Endodermal cell (in vitro differentiated cells): ENCODE data around the gene RBMS1. TPM values are rescaled to one million over a fixed set of nuclear protein-coding genes. Genes with fewer than 3 reads are reported as not detected.

Experiments used
- DNase-seq: peaks from one replicate; pipeline ENCODE4 v3.0.0-alpha.2; 2017
- H3K27ac ChIP-seq: 2 replicates; pipeline ENCODE4 v1.5.1; 2013; ENCODE audit warnings: mild to moderate bottlenecking, low read depth, low read length, moderate library complexity
- H3K27me3 ChIP-seq: 2 replicates; pipeline ENCODE4 v1.6.1; 2013; ENCODE audit warnings: mild to moderate bottlenecking, low read length, moderate library complexity; ENCODE audit not compliant: insufficient read depth, control insufficient read depth, poor library complexity, severe bottlenecking
- H3K36me3 ChIP-seq: 2 replicates; pipeline ENCODE4 v1.7.0; 2013; ENCODE audit warnings: mild to moderate bottlenecking, low read length, moderate library complexity; ENCODE audit not compliant: control insufficient read depth, insufficient read depth
- H3K4me1 ChIP-seq: one replicate; pipeline ENCODE4 v1.7.0; 2013; ENCODE audit warnings: low read length; ENCODE audit not compliant: control insufficient read depth, insufficient read depth
- H3K4me3 ChIP-seq: 2 replicates; pipeline ENCODE4 v1.5.1; 2013; ENCODE audit warnings: mild to moderate bottlenecking, low read length, moderate library complexity
- H3K9ac ChIP-seq: 2 replicates; pipeline ENCODE4 v1.6.1; 2013; ENCODE audit warnings: mild to moderate bottlenecking, low read length, moderate library complexity; ENCODE audit not compliant: poor library complexity, severe bottlenecking; ENCODE audit errors: extremely low read depth
- H3K9me3 ChIP-seq: 2 replicates; pipeline ENCODE4 v1.6.1; 2013; ENCODE audit warnings: mild to moderate bottlenecking, low read length, moderate library complexity; ENCODE audit not compliant: control insufficient read depth
- H3K27ac Mint-ChIP-seq: 2 replicates; pipeline ENCODE4 v1.8.0; 2020; ENCODE audit warnings: mixed read lengths
- H3K27me3 Mint-ChIP-seq: 2 replicates; pipeline ENCODE4 v1.8.0; 2021; ENCODE audit warnings: mild to moderate bottlenecking, mixed read lengths; ENCODE audit not compliant: insufficient read depth
- H3K36me3 Mint-ChIP-seq: 2 replicates; pipeline ENCODE4 v1.8.0; 2020; ENCODE audit warnings: low read depth, mixed read lengths
- H3K4me1 Mint-ChIP-seq: 2 replicates; pipeline ENCODE4 v1.8.0; 2020; ENCODE audit warnings: mixed read lengths
- H3K4me3 Mint-ChIP-seq: 2 replicates; pipeline ENCODE4 v1.8.0; 2020; ENCODE audit warnings: mild to moderate bottlenecking, moderate library complexity, mixed read lengths
- H3K9me3 Mint-ChIP-seq: 2 replicates; pipeline ENCODE4 v1.8.0; 2020; ENCODE audit warnings: mild to moderate bottlenecking, mixed read lengths
- CTCF ChIP-seq: fragments of 200-600 bp; sonication (generic); conservative IDR thresholded peaks from 2 replicates; pipeline ENCODE4 v1.5.0; 2021; ENCODE audit warnings: antibody characterized with exemption, mild to moderate bottlenecking
- WGBS, 2 experiments: methylation state at CpG; one replicate each; pipeline versions ENCODE4 v1.1.5 to v1.1.7; 2013; ENCODE audit warnings: missing lambda C conversion rate in 2 of 2, mixed read lengths in 1 of 2; ENCODE audit not compliant: insufficient coverage in 1 of 2, insufficient read length in 1 of 2; 5-methylcytosine and 5-hydroxymethylcytosine counted together
- total RNA-seq, 2 donors: library from RNA; stranded (reverse); fragmentation: NEBNext Ultra II Directional in 1 of 2; extraction: Animal tissue kit (Norgen Biotek cat#: 25700) in 1 of 2; gene quantifications; 2 replicates in 1 of 2; 3 replicates in 1 of 2; pipeline ENCODE4 v1.2.1, GENCODE V29; 2021

RBMS1 gene
- total RNA-seq, 2 donors from 2014 or later = 90.7 to 124 TPM

DNA sequence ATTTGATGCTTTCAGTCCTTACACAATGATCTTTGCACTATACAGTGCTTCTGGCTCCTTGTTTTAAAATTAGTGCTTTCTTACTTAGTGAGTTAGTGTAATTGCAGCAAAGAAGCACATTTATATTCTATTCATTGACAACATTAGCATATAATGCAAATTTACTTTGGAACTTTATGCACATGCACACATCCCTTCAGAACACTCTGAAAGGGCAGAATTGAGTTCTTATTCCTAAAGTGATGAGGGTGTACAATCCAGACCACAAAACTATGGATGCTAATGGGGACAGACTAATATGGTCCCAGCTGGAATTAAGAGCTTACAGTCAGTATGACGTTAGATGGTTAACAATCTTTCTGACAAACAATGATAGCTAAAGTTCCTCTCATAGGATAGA, 127.1 kb downstream of the RBMS1 start:
- WGBS, 2 experiments = 96 to 100% methylated on average over 1 of the region's 1 CpG
- Mint-ChIP-seq H3K4me3 (no peak overlapping the region), H3K27ac (no peak overlapping the region), H3K9me3 (no peaks in the 10 kb centered on the region), H3K4me1 (peaks cover 64% of the 10 kb centered on the region), H3K27me3 (no peaks in the 10 kb centered on the region), H3K36me3 (peaks cover 20% of the 10 kb centered on the region)
- Histone ChIP-seq H3K4me3 (no peak overlapping the region), H3K9me3 (no peaks in the 10 kb centered on the region), H3K27me3 (no peaks in the 10 kb centered on the region), H3K36me3 (peaks cover 43% of the 10 kb centered on the region), H3K4me1 (peaks cover 12% of the 10 kb centered on the region), H3K9ac (no peak overlapping the region), H3K27ac (no peak overlapping the region)
- no peak for DNase-seq
- no peak for TF ChIP-seq CTCF

GRCh38 chr2:160365716-160366367, 127.8 kb downstream of the RBMS1 start:
- H3K4me1 ChIP-seq = peaks cover 12% of the 10 kb centered on the region
- Mint-ChIP-seq H3K27ac (no peak overlapping the region), H3K9me3 (no peaks in the 10 kb centered on the region), H3K27me3 (no peaks in the 10 kb centered on the region), H3K36me3 (peaks cover 20% of the 10 kb centered on the region), H3K4me1 (peaks cover 58% of the 10 kb centered on the region), H3K4me3 (no peak overlapping the region)
- DNase-seq = no peak
- peaks cover 43% of the 10 kb centered on the region for H3K36me3 ChIP-seq
- no peak overlapping the region for H3K27ac ChIP-seq
- H3K4me3 ChIP-seq = no peak overlapping the region
- no peak overlapping the region for H3K9ac ChIP-seq
- no peak for TF ChIP-seq CTCF
- H3K9me3 ChIP-seq = no peaks in the 10 kb centered on the region
- 93 to 100% methylated on average over 4 to 5 of the region's 5 CpGs for WGBS, 2 experiments
- H3K27me3 ChIP-seq = no peaks in the 10 kb centered on the region

DNA sequence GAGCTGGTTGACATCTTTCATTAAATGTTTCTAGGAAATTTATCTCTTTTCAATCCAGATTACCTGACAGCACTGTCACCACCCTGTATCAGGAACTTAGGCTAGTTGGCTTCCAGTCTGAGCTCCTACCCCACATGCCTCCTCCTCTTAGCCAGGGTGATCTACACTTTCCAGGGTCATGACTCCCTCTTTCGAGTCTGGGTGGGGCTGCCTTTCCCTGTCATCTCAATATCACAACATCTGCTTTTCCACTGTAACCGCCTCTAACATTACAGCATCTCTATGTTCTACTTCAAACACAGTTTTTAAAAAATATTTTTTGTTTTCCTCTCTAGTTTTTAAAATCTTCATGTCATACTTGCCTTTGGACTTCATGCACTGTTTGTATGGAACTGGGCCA, 129.2 kb downstream of the RBMS1 start:
- H3K27ac ChIP-seq = no peak overlapping the region
- peaks cover 43% of the 10 kb centered on the region for H3K36me3 ChIP-seq
- peaks cover 4% of the 10 kb centered on the region for H3K4me1 ChIP-seq
- H3K4me3 ChIP-seq = no peak overlapping the region
- no peaks in the 10 kb centered on the region for H3K9me3 ChIP-seq
- no peak overlapping the region for H3K27ac Mint-ChIP-seq
- H3K4me1 Mint-ChIP-seq = peaks cover 45% of the 10 kb centered on the region
- H3K9me3 Mint-ChIP-seq = no peaks in the 10 kb centered on the region
- peaks cover 20% of the 10 kb centered on the region for H3K36me3 Mint-ChIP-seq
- no peaks in the 10 kb centered on the region for H3K27me3 ChIP-seq
- DNase-seq = no peak
- H3K9ac ChIP-seq = no peak overlapping the region
- WGBS, 2 experiments = 95 to 96% methylated on average over 2 of the region's 2 CpGs
- no peak overlapping the region for H3K4me3 Mint-ChIP-seq
- TF ChIP-seq CTCF = no peak
- no peaks in the 10 kb centered on the region for H3K27me3 Mint-ChIP-seq
